Nephron (organoid): ENCODE data around the gene TADA3.

ENCODE experiments used
- H3K27ac Mint-ChIP-seq, 3 experiments: 2 replicates each; pipeline ENCODE4 v1.8.0; 2020; ENCODE audit warnings: mixed read lengths in 3 of 3, mild to moderate bottlenecking in 2 of 3, moderate library complexity in 1 of 3
- H3K27me3 Mint-ChIP-seq: 2 replicates; pipeline ENCODE4 v1.8.0; 2021; ENCODE audit warnings: low read depth, mild to moderate bottlenecking, moderate library complexity, mixed read lengths
- H3K36me3 Mint-ChIP-seq: 2 replicates; pipeline ENCODE4 v1.8.0; 2020; ENCODE audit warnings: low read depth, mixed read lengths
- H3K4me1 Mint-ChIP-seq: 2 replicates; pipeline ENCODE4 v1.8.0; 2020; ENCODE audit warnings: mixed read lengths
- H3K4me3 Mint-ChIP-seq, 3 experiments: 2 replicates each; pipeline ENCODE4 v1.8.0; 2020; ENCODE audit warnings: mild to moderate bottlenecking in 3 of 3, mixed read lengths in 3 of 3, moderate library complexity in 2 of 3
- H3K9me3 Mint-ChIP-seq: 2 replicates; pipeline ENCODE4 v1.8.0; 2020; ENCODE audit warnings: mixed read lengths
- CTCF ChIP-seq, 3 experiments: fragments of 200-600 bp; sonication (generic); IDR thresholded peaks; one replicate each; pipeline ENCODE4 v1.5.0; 2021; ENCODE audit warnings: antibody characterized with exemption in 3 of 3; ENCODE audit not compliant: unreplicated experiment in 3 of 3

TADA3 gene

GRCh38 chr3:9820946-9821345, 28.7 kb upstream of the TADA3 start:
- no peak overlapping the region for H3K4me3 Mint-ChIP-seq
- H3K4me1 Mint-ChIP-seq, result no peaks in the 10 kb centered on the region

GRCh38 chr3:9820543-9820942, 28.3 kb upstream of the TADA3 start:
- no peak overlapping the region for H3K27ac Mint-ChIP-seq
- no peaks in the 10 kb centered on the region for H3K27me3 Mint-ChIP-seq
- H3K4me3 Mint-ChIP-seq, result no peak overlapping the region
- peaks cover 6% of the 10 kb centered on the region for H3K36me3 Mint-ChIP-seq
- no peaks in the 10 kb centered on the region for H3K4me1 Mint-ChIP-seq
- no peaks in the 10 kb centered on the region for H3K9me3 Mint-ChIP-seq
- TF ChIP-seq CTCF (IDR thresholded peaks at IDR 0.05; ENCODE audit: unreplicated experiment in 3 of 3), result no peak

More at GRCh38 chr3:9820946-9821345, 28.7 kb upstream of the TADA3 start:
- H3K36me3 Mint-ChIP-seq, result peaks cover 6% of the 10 kb centered on the region
- H3K9me3 Mint-ChIP-seq, result no peaks in the 10 kb centered on the region
- peak in 2 of 3 experiments; percentile 29 to 39 for TF ChIP-seq CTCF (IDR thresholded peaks at IDR 0.05; ENCODE audit: unreplicated experiment in 3 of 3)
- no peak overlapping the region for H3K27ac Mint-ChIP-seq
- H3K27me3 Mint-ChIP-seq, result no peaks in the 10 kb centered on the region

- peaks cover 6% of the 10 kb centered on the region for H3K36me3 Mint-ChIP-seq
Observed at GRCh38 chr3:9818666-9819335, 26.5 kb upstream of the TADA3 start.

GRCh38 chr3:9817436-9817835, 25.2 kb upstream of the TADA3 start:
- H3K27ac Mint-ChIP-seq, result no peak overlapping the region
- H3K4me1 Mint-ChIP-seq, result no peaks in the 10 kb centered on the region
- no peak for TF ChIP-seq CTCF (IDR thresholded peaks at IDR 0.05; ENCODE audit: unreplicated experiment in 3 of 3)
- no peaks in the 10 kb centered on the region for H3K9me3 Mint-ChIP-seq
- no peak overlapping the region for H3K4me3 Mint-ChIP-seq
- no peaks in the 10 kb centered on the region for H3K27me3 Mint-ChIP-seq
- H3K36me3 Mint-ChIP-seq, result peaks cover 9% of the 10 kb centered on the region

More at GRCh38 chr3:9818666-9819335, 26.5 kb upstream of the TADA3 start:
- no peak overlapping the region for H3K27ac Mint-ChIP-seq
- TF ChIP-seq CTCF (IDR thresholded peaks at IDR 0.05; ENCODE audit: unreplicated experiment in 3 of 3), result no peak
- no peaks in the 10 kb centered on the region for H3K9me3 Mint-ChIP-seq
- no peaks in the 10 kb centered on the region for H3K27me3 Mint-ChIP-seq
- no peaks in the 10 kb centered on the region for H3K4me1 Mint-ChIP-seq
- H3K4me3 Mint-ChIP-seq, result no peak overlapping the region

GRCh38 chr3:9815986-9816385, 23.7 kb upstream of the TADA3 start:
- H3K9me3 Mint-ChIP-seq, result no peaks in the 10 kb centered on the region
- no peak overlapping the region for H3K27ac Mint-ChIP-seq
- peaks cover 9% of the 10 kb centered on the region for H3K4me1 Mint-ChIP-seq
- TF ChIP-seq CTCF (IDR thresholded peaks at IDR 0.05; ENCODE audit: unreplicated experiment in 3 of 3), result no peak
- no peak overlapping the region for H3K4me3 Mint-ChIP-seq
- H3K27me3 Mint-ChIP-seq, result no peaks in the 10 kb centered on the region
- peaks cover 9% of the 10 kb centered on the region for H3K36me3 Mint-ChIP-seq

GRCh38 chr3:9812870-9813483, 20.7 kb upstream of the TADA3 start:
- Mint-ChIP-seq H3K27ac (no peak overlapping the region), H3K4me1 (peaks cover 21% of the 10 kb centered on the region), H3K36me3 (peaks cover 3% of the 10 kb centered on the region), H3K4me3 (no peak overlapping the region), H3K9me3 (no peaks in the 10 kb centered on the region), H3K27me3 (no peaks in the 10 kb centered on the region)
- TF ChIP-seq CTCF (IDR thresholded peaks at IDR 0.05; ENCODE audit: unreplicated experiment in 3 of 3), result no peak
